WTC11 (cell line): Measurements from ENCODE around the gene ANKRD26. TPM values are rescaled to one million over a fixed set of nuclear protein-coding genes. Genes with fewer than 3 reads are reported as not detected.

Experiments used
- ATAC-seq: fragments of 200-7000 bp; cut with Tn5 transposase; 2 replicates; pipeline ENCODE4 v1.10.0; 2021; ENCODE audit warnings: mild to moderate bottlenecking, moderate library complexity
- CTCF ChIA-PET: fragments of 300-600 bp; sonication (Branson Sonifier 250); formaldehyde crosslinking; loops from one replicate; lab custom pipeline; 2021; ENCODE audit warnings: antibody characterized with exemption; lab: Charles Lee
- POLR2A ChIA-PET: fragments of 350-600 bp; sonication (Branson Sonifier 250); formaldehyde crosslinking; loops from one replicate; lab custom pipeline; 2021; ENCODE audit warnings: antibody characterized with exemption; lab: Charles Lee
- DNase-seq: peaks from one replicate; pipeline ENCODE4 v3.0.0; 2021; ENCODE audit warnings: low spot score
- H3K27ac Mint-ChIP-seq: 2 replicates; pipeline ENCODE4 v1.8.0; 2021; ENCODE audit warnings: mixed read lengths
- H3K27me3 Mint-ChIP-seq: 2 replicates; pipeline ENCODE4 v1.8.0; 2021; ENCODE audit warnings: low read depth, mild to moderate bottlenecking, moderate library complexity, mixed read lengths
- H3K36me3 Mint-ChIP-seq: 2 replicates; pipeline ENCODE4 v1.8.0; 2021; ENCODE audit warnings: mixed read lengths
- H3K4me1 Mint-ChIP-seq: 2 replicates; pipeline ENCODE4 v1.8.0; 2022; ENCODE audit warnings: mixed read lengths
- H3K4me3 Mint-ChIP-seq: 2 replicates; pipeline ENCODE4 v1.8.0; 2021; ENCODE audit warnings: mild to moderate bottlenecking, moderate library complexity, mixed read lengths
- H3K9me3 Mint-ChIP-seq: 2 replicates; pipeline ENCODE4 v1.8.0; 2021; ENCODE audit warnings: mixed read lengths
- AR ChIP-seq: fragments of 250-450 bp; sonication (Bioruptor Pico); IDR thresholded peaks from 2 replicates; pipeline ENCODE4 v1.9.0; 2021; ENCODE audit warnings: mild to moderate bottlenecking
- CTCF ChIP-seq: fragments of 200-600 bp; IDR thresholded peaks from 2 replicates; pipeline ENCODE4 v1.8.0; 2022; ENCODE audit warnings: antibody characterized with exemption
- FOXP4 ChIP-seq: sonication (generic); formaldehyde crosslinking; IDR thresholded peaks from 2 replicates; pipeline ENCODE4 v1.8.0; 2022; ENCODE audit warnings: mild to moderate bottlenecking, missing genetic modification reagents
- GRHL2 ChIP-seq: fragments of 250-450 bp; sonication (Bioruptor Pico); IDR thresholded peaks from 2 replicates; pipeline ENCODE4 v1.8.0; 2022; ENCODE audit warnings: mild to moderate bottlenecking, moderate library complexity; ENCODE audit not compliant: insufficient replicate concordance, severe bottlenecking
- HMGXB4 ChIP-seq: sonication (generic); formaldehyde crosslinking; IDR thresholded peaks from 2 replicates; pipeline ENCODE4 v1.8.1; 2023; ENCODE audit warnings: mild to moderate bottlenecking, moderate library complexity, missing genetic modification reagents
- KAT7 ChIP-seq: sonication (generic); formaldehyde crosslinking; IDR thresholded peaks from 2 replicates; pipeline ENCODE4 v1.8.1; 2023; ENCODE audit warnings: missing genetic modification reagents, mild to moderate bottlenecking, borderline replicate concordance
- NFE2L1 ChIP-seq: sonication (generic); formaldehyde crosslinking; IDR thresholded peaks from 2 replicates; pipeline ENCODE4 v1.8.1; 2023; ENCODE audit warnings: missing genetic modification reagents
- PRDM15 ChIP-seq: sonication (generic); formaldehyde crosslinking; IDR thresholded peaks from 2 replicates; pipeline ENCODE4 v1.8.0; 2022; ENCODE audit warnings: missing genetic modification reagents
- SOX15 ChIP-seq: fragments of 250-450 bp; sonication (Bioruptor Pico); IDR thresholded peaks from 2 replicates; pipeline ENCODE4 v1.9.0; 2021; ENCODE audit warnings: mild to moderate bottlenecking
- STAT6 ChIP-seq: sonication (generic); formaldehyde crosslinking; conservative IDR thresholded peaks from 2 replicates; pipeline ENCODE4 v1.8.1; 2023; ENCODE audit warnings: mild to moderate bottlenecking, low read depth, missing genetic modification reagents, moderate library complexity
- TP53 ChIP-seq: sonication (generic); formaldehyde crosslinking; IDR thresholded peaks from 2 replicates; pipeline ENCODE4 v1.8.1; 2023; ENCODE audit warnings: mild to moderate bottlenecking, missing genetic modification reagents
- USF1 ChIP-seq: sonication (generic); formaldehyde crosslinking; IDR thresholded peaks from 2 replicates; pipeline ENCODE4 v1.8.0; 2022; ENCODE audit warnings: mild to moderate bottlenecking, missing genetic modification reagents
- ZNF416 ChIP-seq: fragments of 250-450 bp; sonication (Bioruptor Pico); IDR thresholded peaks from 2 replicates; pipeline ENCODE4 v1.9.0; 2021; ENCODE audit warnings: mild to moderate bottlenecking, inconsistent platforms
- ZNF671 ChIP-seq: fragments of 250-450 bp; sonication (Bioruptor Pico); IDR thresholded peaks from 2 replicates; pipeline ENCODE4 v1.8.0; 2021; ENCODE audit warnings: mild to moderate bottlenecking
- ZSCAN18 ChIP-seq: fragments of 250-450 bp; sonication (Bioruptor Pico); IDR thresholded peaks from 2 replicates; pipeline ENCODE4 v2.1.2; 2022; ENCODE audit warnings: mild to moderate bottlenecking, moderate library complexity
- total RNA-seq: library from RNA; stranded (reverse); gene quantifications from 3 replicates; pipeline ENCODE4 v1.2.3, GENCODE V29; 2021

ANKRD26 gene
- total RNA-seq, 1 experiment from 2014 or later = 7.3 TPM

GRCh38 chr10:27030060-27030459, 70.2 kb downstream of the ANKRD26 start (continued):
- no peak for TF ChIP-seq PRDM15
- no peak for TF ChIP-seq ZNF416 (CRISPR knock-in tag)
- TF ChIP-seq ZSCAN18 (CRISPR knock-in tag) = no peak
- no peak for TF ChIP-seq NFE2L1 (CRISPR knock-in tag)

- peaks cover 19% of the 10 kb centered on the region for H3K4me1 Mint-ChIP-seq
- ChIA-PET CTCF (interaction anchor here (1.0 to 1.4 kb wide), 4 partner anchors 8 to 140 kb away, joined by 3 to 5 read pairs (median 4); no protein-coding TSS in a partner anchor), POLR2A (no interaction called here)
- ATAC-seq (peak; percentile 63), DNase-seq (no peak)
- no peaks in the 10 kb centered on the region for H3K9me3 Mint-ChIP-seq
- TF ChIP-seq ZNF671 (CRISPR knock-in tag) (no peak), FOXP4 (CRISPR knock-in tag) (no peak), USF1 (CRISPR knock-in tag) (no peak), ZNF416 (CRISPR knock-in tag) (no peak), TP53 (no peak), SOX15 (CRISPR knock-in tag) (no peak), AR (CRISPR knock-in tag) (no peak), GRHL2 (CRISPR knock-in tag) (no peak), KAT7 (no peak), STAT6 (CRISPR knock-in tag) (no peak), CTCF (no peak), HMGXB4 (CRISPR knock-in tag) (no peak)
- no peaks in the 10 kb centered on the region for H3K27me3 Mint-ChIP-seq
- no peak overlapping the region; the same call in 1 of the 2 replicates for H3K27ac Mint-ChIP-seq
- peaks cover 10% of the 10 kb centered on the region for H3K36me3 Mint-ChIP-seq
- no peak overlapping the region for H3K4me3 Mint-ChIP-seq
Observed at GRCh38 chr10:27022048-27022447, 78.2 kb downstream of the ANKRD26 start.
